ENCODE measurements around the gene PLS1.
"Not testable (repeated sequence)": the region's sequence is repeated elsewhere in the genome, so short reads cannot be mapped to it uniquely, and the experiment has no call there.

The PLS1 gene

GRCh38 chr3:142566096-142566495, 30.1 kb upstream of the PLS1 start:
- TF ChIP-seq CTCF (IDR thresholded peaks at IDR 0.05; ENCODE audit: low read depth, low read length), result no peak
- in situ Hi-C loops (cut with HindIII; ENCODE audit: low sequenced_read_pairs), result no loop called here
- DNase-seq (ENCODE audit: low read depth, low spot score), result no peak
- H3K4me3 ChIP-seq (ENCODE audit: low read depth, low read length), result no peak overlapping the region

- no peak for TF ChIP-seq CTCF (IDR thresholded peaks at IDR 0.05; ENCODE audit: low read depth, low read length)
- no peak for DNase-seq (ENCODE audit: low read depth, low spot score)
- in situ Hi-C loops (cut with HindIII; ENCODE audit: low sequenced_read_pairs), result no loop called here
Observed at GRCh38 chr3:142568393-142569017, 27.7 kb upstream of the PLS1 start.

GRCh38 chr3:142569422-142569821, 26.8 kb upstream of the PLS1 start:
- DNase-seq (ENCODE audit: low read depth, low spot score); in situ Hi-C loops (cut with HindIII; ENCODE audit: low sequenced_read_pairs); H3K4me3 ChIP-seq (ENCODE audit: low read depth, low read length): not testable (repeated sequence)

More at GRCh38 chr3:142568393-142569017, 27.7 kb upstream of the PLS1 start:
- H3K4me3 ChIP-seq (ENCODE audit: low read depth, low read length), result no peak overlapping the region

GRCh38 chr3:142574223-142574622, 22.0 kb upstream of the PLS1 start:
- in situ Hi-C loops (cut with HindIII; ENCODE audit: low sequenced_read_pairs); H3K4me3 ChIP-seq (ENCODE audit: low read depth, low read length); DNase-seq (ENCODE audit: low read depth, low spot score): not testable (repeated sequence)

- no peak for TF ChIP-seq CTCF (IDR thresholded peaks at IDR 0.05; ENCODE audit: low read depth, low read length)
- in situ Hi-C loops (cut with HindIII; ENCODE audit: low sequenced_read_pairs), result loop anchor here (25.0 kb wide), 1 partner anchor 263 kb away; no protein-coding TSS in a partner anchor
- no peak for DNase-seq (ENCODE audit: low read depth, low spot score)
- no peak overlapping the region for H3K4me3 ChIP-seq (ENCODE audit: low read depth, low read length)
Observed at GRCh38 chr3:142574665-142575064, 21.5 kb upstream of the PLS1 start.

GRCh38 chr3:142576792-142577191, 19.4 kb upstream of the PLS1 start:
- DNase-seq (ENCODE audit: low read depth, low spot score), result no peak

GRCh38 chr3:142577696-142578328, 18.4 kb upstream of the PLS1 start:
- TF ChIP-seq CTCF (IDR thresholded peaks at IDR 0.05; ENCODE audit: low read depth, low read length), result no peak
- DNase-seq (ENCODE audit: low read depth, low spot score), result peak; percentile 54
- in situ Hi-C loops (cut with HindIII; ENCODE audit: low sequenced_read_pairs), result loop anchor here (25.0 kb wide), 1 partner anchor 259 kb away; no protein-coding TSS in a partner anchor
- peak overlapping the region; percentile 97 for H3K4me3 ChIP-seq (ENCODE audit: low read depth, low read length)

More at GRCh38 chr3:142576792-142577191, 19.4 kb upstream of the PLS1 start:
- in situ Hi-C loops (cut with HindIII; ENCODE audit: low sequenced_read_pairs), result loop anchor here (25.0 kb wide), 1 partner anchor 261 kb away; no protein-coding TSS in a partner anchor
- no peak overlapping the region for H3K4me3 ChIP-seq (ENCODE audit: low read depth, low read length)
- no peak for TF ChIP-seq CTCF (IDR thresholded peaks at IDR 0.05; ENCODE audit: low read depth, low read length)

All from astrocyte of the spinal cord (primary cell).